ENCODE data around the gene PLCH1. TPM values are rescaled to one million over a fixed set of nuclear protein-coding genes. Genes with fewer than 3 reads are reported as not detected.

The PLCH1 gene
- polyA plus RNA-seq, 1 donor (not counting 4 experiments of a cell fraction or from before 2014, with no cell fraction given) = 0.05 TPM

DNA sequence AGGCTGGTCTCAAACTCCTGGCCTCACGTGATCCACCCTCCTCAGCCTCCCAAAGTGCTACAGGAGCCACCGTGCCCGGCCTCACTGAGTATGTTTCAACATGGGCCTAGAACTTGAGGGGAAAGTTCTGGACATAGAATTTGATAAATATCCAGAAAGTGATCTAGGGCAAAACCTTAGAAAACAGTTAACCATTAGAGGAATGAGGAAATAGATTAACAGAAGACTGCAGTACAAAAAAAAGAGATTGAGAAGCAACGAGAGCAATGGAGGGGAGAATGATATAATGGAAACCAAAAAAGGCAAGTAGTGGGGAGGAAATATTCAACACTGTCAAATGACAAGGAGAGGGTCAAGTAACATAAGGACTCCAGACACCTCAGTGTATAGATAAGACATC lies 191.5 kb downstream of the PLCH1 start:
- TF ChIP-seq EZH2 (IDR thresholded peaks at IDR 0.05; ENCODE audit: low read length) (no peak), CTCF (optimal IDR thresholded peaks at IDR 0.05 in 1 of 3, IDR thresholded peaks at IDR 0.05 in 1 of 3, conservative IDR thresholded peaks at IDR 0.05 in 1 of 3; ENCODE audit: extremely low read depth in 1 of 3, insufficient read depth in 2 of 3, low read length in 3 of 3) (no peak)
- H3K79me2 ChIP-seq (ENCODE audit: control insufficient read depth, insufficient read depth, low read length) = no peaks in the 10 kb centered on the region
- H3K9ac ChIP-seq (ENCODE audit: control insufficient read depth, extremely low read depth, insufficient read depth, low read length) = no peak overlapping the region
- no peak overlapping the region for H3K4me2 ChIP-seq (ENCODE audit: control insufficient read depth, extremely low read depth, insufficient read depth, low read depth, low read length)
- no peak for FAIRE-seq
- no peaks in the 10 kb centered on the region for H3K9me3 ChIP-seq (ENCODE audit: control insufficient read depth, low read depth, low read length)
- dilution Hi-C loops (cut with MboI; ENCODE audit: extremely low pct_ligation_motif_present, low sequenced_read_pairs) = no loop called here
- DNase-seq (ENCODE audit: low read depth, low spot score) = no peak
- no peaks in the 10 kb centered on the region for H3K9me1 ChIP-seq (ENCODE audit: control insufficient read depth, extremely low read depth, insufficient read depth, low read length)
- H3K4me1 ChIP-seq (ENCODE audit: control insufficient read depth, extremely low read depth, insufficient read depth, low read length) = no peaks in the 10 kb centered on the region
- H4K20me1 ChIP-seq (ENCODE audit: control insufficient read depth, extremely low read depth, insufficient read depth, low read length) = no peaks in the 10 kb centered on the region
- H2AFZ ChIP-seq (ENCODE audit: control insufficient read depth, low read length) = no peak overlapping the region
- H3K36me3 ChIP-seq (ENCODE audit: control insufficient read depth in 2 of 2, extremely low read depth in 1 of 2, insufficient read depth in 2 of 2, low read length in 2 of 2) = no peaks in the 10 kb centered on the region
- H3K27ac ChIP-seq (ENCODE audit: control insufficient read depth, insufficient read depth, low read length) = no peak overlapping the region
- H3K4me3 ChIP-seq (ENCODE audit: control insufficient read depth in 2 of 3, extremely low read depth in 1 of 3, insufficient read depth in 2 of 3, low read depth in 1 of 3, low read length in 3 of 3) = no peak overlapping the region
- H3K27me3 ChIP-seq (ENCODE audit: control insufficient read depth, extremely low read depth, insufficient read depth, low read length) = no peaks in the 10 kb centered on the region

DNA sequence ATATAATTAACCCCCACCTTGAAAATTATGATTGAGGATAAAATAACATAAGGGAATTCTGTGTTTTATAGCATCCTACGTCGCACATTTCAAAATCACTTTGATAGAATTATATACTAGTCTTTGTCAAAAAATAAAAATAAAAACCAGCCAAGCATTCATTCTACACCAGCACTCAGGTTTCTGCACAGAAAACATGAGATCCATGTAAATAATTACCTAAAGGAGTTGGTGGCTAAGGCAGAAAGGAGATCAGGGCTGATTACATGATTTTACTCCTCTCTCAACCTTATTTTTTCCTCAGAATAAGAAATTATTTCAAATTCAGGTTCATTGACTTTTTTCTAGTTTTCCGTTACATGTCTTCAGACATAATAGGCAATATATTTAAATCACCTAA lies 194.5 kb downstream of the PLCH1 start:
- FAIRE-seq (no peak), DNase-seq (ENCODE audit: low read depth, low spot score) (no peak)
- Histone ChIP-seq H3K9ac (ENCODE audit: control insufficient read depth, extremely low read depth, insufficient read depth, low read length) (no peak overlapping the region), H4K20me1 (ENCODE audit: control insufficient read depth, extremely low read depth, insufficient read depth, low read length) (no peaks in the 10 kb centered on the region), H2AFZ (ENCODE audit: control insufficient read depth, low read length) (no peak overlapping the region), H3K27ac (ENCODE audit: control insufficient read depth, insufficient read depth, low read length) (no peak overlapping the region), H3K36me3 (ENCODE audit: control insufficient read depth in 2 of 2, extremely low read depth in 1 of 2, insufficient read depth in 2 of 2, low read length in 2 of 2) (no peaks in the 10 kb centered on the region), H3K4me1 (ENCODE audit: control insufficient read depth, extremely low read depth, insufficient read depth, low read length) (no peaks in the 10 kb centered on the region), H3K4me2 (ENCODE audit: control insufficient read depth, extremely low read depth, insufficient read depth, low read depth, low read length) (no peak overlapping the region), H3K4me3 (ENCODE audit: control insufficient read depth in 2 of 3, extremely low read depth in 1 of 3, insufficient read depth in 2 of 3, low read depth in 1 of 3, low read length in 3 of 3) (no peak overlapping the region), H3K27me3 (ENCODE audit: control insufficient read depth, extremely low read depth, insufficient read depth, low read length) (no peaks in the 10 kb centered on the region), H3K9me3 (ENCODE audit: control insufficient read depth, low read depth, low read length) (no peaks in the 10 kb centered on the region), H3K79me2 (ENCODE audit: control insufficient read depth, insufficient read depth, low read length) (no peaks in the 10 kb centered on the region), H3K9me1 (ENCODE audit: control insufficient read depth, extremely low read depth, insufficient read depth, low read length) (no peaks in the 10 kb centered on the region)
- TF ChIP-seq EZH2 (IDR thresholded peaks at IDR 0.05; ENCODE audit: low read length) = no peak
- dilution Hi-C loops (cut with MboI; ENCODE audit: extremely low pct_ligation_motif_present, low sequenced_read_pairs) = no loop called here

DNA sequence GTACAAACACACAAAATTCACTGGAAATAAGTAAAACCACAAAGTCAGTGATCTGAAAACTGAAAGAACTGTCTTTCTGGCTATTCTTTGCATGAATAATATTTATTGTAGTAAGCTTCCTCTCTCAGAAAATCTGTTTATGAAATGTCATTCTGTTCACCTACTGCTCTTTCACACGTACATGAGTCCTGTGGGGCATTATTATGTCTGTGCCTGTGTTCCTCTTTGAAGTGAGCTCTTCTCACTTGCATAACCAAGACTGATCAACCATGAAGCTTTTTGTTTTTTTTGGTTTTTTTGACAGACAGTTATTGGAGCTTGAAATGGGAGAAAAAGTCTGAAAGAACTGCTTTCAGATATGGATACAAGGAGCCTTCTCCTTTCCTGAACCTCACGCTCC lies 195.8 kb downstream of the PLCH1 start:
- TF ChIP-seq EZH2 (IDR thresholded peaks at IDR 0.05; ENCODE audit: low read length) = no peak
- no peak for TF ChIP-seq CTCF (optimal IDR thresholded peaks at IDR 0.05 in 1 of 3, IDR thresholded peaks at IDR 0.05 in 1 of 3, conservative IDR thresholded peaks at IDR 0.05 in 1 of 3; ENCODE audit: extremely low read depth in 1 of 3, insufficient read depth in 2 of 3, low read length in 3 of 3)

More for the DNA sequence above, 195.8 kb downstream of the PLCH1 start:
- Histone ChIP-seq H3K4me3 (ENCODE audit: control insufficient read depth in 2 of 3, extremely low read depth in 1 of 3, insufficient read depth in 2 of 3, low read depth in 1 of 3, low read length in 3 of 3) (no peak overlapping the region), H3K4me2 (ENCODE audit: control insufficient read depth, extremely low read depth, insufficient read depth, low read depth, low read length) (no peak overlapping the region), H3K79me2 (ENCODE audit: control insufficient read depth, insufficient read depth, low read length) (no peaks in the 10 kb centered on the region), H3K27ac (ENCODE audit: control insufficient read depth, insufficient read depth, low read length) (no peak overlapping the region), H4K20me1 (ENCODE audit: control insufficient read depth, extremely low read depth, insufficient read depth, low read length) (no peaks in the 10 kb centered on the region), H2AFZ (ENCODE audit: control insufficient read depth, low read length) (no peak overlapping the region), H3K9ac (ENCODE audit: control insufficient read depth, extremely low read depth, insufficient read depth, low read length) (no peak overlapping the region), H3K36me3 (ENCODE audit: control insufficient read depth in 2 of 2, extremely low read depth in 1 of 2, insufficient read depth in 2 of 2, low read length in 2 of 2) (no peaks in the 10 kb centered on the region), H3K9me3 (ENCODE audit: control insufficient read depth, low read depth, low read length) (no peaks in the 10 kb centered on the region), H3K9me1 (ENCODE audit: control insufficient read depth, extremely low read depth, insufficient read depth, low read length) (no peaks in the 10 kb centered on the region), H3K27me3 (ENCODE audit: control insufficient read depth, extremely low read depth, insufficient read depth, low read length) (no peaks in the 10 kb centered on the region), H3K4me1 (ENCODE audit: control insufficient read depth, extremely low read depth, insufficient read depth, low read length) (no peaks in the 10 kb centered on the region)
- FAIRE-seq (no peak), DNase-seq (ENCODE audit: low read depth, low spot score) (no peak)
- dilution Hi-C loops (cut with MboI; ENCODE audit: extremely low pct_ligation_motif_present, low sequenced_read_pairs) = no loop called here
